ENCODE data around the gene CALML6.

Gene CALML6

GRCh38 chr1:1946540-1946939 is 31.5 kb downstream of the CALML6 start:
- DNase-seq = no peak

- no peak for DNase-seq
These were observed 32.4 kb downstream of the CALML6 start for GRCh38 chr1:1947493-1947892.

DNA sequence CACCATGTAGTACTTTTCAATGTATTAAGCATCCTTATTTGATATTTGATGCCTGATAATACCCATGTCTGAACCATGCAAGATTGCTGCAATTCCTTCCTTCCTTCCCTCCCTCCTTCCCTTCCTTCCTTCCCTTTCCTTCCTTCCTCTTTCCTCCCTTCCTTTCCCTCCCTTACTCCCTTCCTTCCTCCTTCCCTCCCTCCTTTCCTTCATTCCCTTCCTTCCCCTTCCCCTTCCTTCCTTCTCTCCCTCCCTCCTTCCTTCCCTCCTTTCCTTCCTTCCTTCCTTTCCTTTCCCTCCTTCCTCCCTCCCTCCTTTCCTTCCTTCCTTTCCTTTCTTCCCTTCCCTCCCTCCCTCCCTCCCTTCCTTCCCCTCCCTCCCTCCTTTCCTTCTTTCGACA is 33.7 kb downstream of the CALML6 start:
- no peak for DNase-seq

GRCh38 chr1:1950940-1951339 is 35.9 kb downstream of the CALML6 start:
- DNase-seq = no peak

DNA sequence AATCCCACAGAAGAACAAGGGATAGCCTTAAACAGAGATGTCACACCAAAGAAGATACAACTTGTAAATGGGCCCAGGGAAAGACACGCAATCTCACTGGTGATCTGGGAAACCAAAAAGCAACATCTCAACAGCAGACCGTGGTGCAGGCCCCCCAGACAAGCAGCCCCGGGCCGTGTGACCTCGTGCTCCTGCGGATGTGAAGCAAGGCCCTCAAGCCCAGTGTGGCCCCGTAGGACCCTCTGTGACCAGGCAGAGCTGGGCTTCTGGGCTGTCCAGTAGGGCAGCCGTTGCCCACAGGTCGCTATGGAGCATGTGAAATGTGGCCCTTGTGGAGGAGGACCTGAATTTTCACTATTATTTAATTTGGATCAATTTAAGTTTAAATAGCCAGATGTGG is 39.0 kb downstream of the CALML6 start:
- DNase-seq = no peak

GRCh38 chr1:1954831-1955441 is 39.9 kb downstream of the CALML6 start:
- DNase-seq = no peak

DNA sequence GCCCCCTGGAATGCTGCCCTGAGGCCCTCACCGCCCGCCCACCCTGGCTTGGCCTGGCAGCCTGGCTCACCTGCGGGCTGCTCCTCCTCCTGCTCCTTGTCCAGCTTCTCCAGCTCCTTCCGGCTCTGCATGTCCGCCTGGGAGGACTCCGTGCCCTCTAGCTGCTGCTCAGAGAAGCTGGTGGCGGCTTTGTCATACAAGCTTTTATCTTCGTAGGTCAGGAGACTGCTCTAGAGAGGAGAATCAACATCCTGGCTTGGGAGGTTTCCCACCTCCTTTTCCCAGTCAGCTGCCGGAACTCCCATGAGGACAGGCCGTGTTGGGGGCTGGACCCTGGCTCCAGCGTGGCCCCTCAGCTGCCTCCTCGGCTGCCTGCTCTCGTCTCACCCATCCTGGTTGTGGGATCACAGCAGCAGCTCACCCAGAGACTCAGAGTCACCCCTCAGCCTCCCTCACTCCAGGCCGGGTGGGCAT is 40.6 kb downstream of the CALML6 start:
- DNase-seq = no peak

- DNase-seq = no peak
These were observed 41.0 kb downstream of the CALML6 start for GRCh38 chr1:1956101-1956500.

DNA sequence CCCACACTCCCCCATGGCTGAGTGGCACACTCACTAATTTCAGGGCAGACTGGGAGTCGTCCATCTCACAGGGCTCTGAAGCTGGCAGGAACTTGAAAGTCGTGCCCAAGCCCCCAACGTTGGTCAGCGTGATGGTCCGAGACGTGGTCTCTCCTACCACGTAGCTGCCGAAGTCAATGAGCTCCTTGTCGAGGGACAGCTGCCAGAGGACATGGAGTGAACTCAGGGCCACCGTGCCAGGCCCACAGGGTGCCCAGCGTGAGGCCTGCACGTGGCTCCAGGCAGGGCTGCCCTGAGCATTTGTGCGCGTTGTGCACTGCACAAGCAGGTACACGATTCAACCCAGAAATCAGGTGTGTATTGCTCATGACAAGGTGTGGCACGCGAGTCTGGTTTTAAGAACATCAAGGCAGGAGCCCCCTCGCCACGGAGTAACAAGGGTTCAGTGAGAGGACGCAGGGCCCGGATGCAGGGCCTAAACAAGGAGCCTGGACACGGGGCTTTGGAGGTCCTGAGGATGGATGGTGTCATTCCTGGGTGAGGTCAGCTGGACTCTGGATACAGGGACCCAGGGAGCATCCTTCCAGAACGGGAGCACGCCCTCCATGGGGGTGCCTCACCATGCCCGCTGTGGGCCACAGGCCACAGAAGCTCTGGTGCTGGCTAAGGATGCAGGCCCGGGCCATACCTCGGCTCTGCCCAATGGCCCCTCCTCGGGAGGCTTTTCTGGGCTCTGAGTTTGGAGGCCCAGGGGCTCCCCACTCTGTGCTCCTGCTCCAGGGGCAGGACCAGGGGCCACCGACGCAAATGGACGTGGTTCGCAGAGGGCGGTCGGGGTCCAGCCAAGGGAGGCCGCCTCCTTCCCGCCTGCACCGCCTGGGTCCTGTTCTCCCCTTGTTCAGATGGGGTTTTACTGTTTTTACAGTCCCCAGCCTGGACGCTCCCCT is 41.8 kb downstream of the CALML6 start:
- DNase-seq = no peak

DNA sequence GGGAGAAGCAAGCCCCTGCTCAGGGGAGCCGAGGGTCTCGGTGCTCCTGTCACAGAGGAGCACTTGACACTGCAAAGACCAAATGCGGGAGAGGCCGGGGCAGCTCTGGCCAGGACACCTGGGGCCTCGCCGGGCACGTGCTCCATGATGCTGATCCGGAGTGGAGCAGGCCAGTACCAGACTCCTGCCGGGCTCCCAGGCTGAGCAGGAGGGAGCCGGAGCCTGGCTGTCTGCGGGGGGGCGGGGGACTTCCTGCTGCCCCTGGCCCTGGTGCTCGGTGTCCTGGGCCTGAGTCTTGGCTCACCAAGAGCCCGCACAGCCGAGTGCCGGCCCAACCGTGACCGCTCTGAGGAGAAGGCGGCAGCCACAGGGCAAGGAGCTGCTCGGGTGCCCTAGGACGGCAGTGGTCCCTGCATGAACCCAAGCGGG is 42.5 kb downstream of the CALML6 start:
- no peak for DNase-seq

DNA sequence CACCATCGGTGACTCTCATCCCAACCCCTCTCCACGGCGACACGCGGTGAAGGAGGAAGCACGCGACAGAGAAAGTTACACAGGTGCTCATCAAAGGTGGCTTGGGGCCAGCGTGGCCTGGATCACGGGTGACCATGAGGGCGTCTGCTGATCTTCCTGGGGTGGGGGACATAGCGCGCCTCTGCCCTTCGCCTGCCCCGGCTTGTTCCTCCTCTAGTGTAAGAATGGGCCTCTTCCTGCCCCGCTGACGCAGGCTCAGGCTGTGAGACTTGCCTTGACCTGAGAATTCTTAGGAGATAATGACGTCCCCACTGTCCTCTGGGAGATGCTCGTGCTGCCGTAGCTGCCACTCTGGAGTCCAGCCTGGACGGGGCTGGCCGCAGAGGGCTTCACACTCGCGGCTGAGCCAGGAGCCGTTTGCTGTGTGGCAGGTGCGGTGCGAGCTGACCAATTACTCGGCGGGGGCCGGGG is 43.0 kb downstream of the CALML6 start:
- DNase-seq = no peak

- DNase-seq = no peak
These were observed 44.4 kb downstream of the CALML6 start for GRCh38 chr1:1959459-1959839.

DNA sequence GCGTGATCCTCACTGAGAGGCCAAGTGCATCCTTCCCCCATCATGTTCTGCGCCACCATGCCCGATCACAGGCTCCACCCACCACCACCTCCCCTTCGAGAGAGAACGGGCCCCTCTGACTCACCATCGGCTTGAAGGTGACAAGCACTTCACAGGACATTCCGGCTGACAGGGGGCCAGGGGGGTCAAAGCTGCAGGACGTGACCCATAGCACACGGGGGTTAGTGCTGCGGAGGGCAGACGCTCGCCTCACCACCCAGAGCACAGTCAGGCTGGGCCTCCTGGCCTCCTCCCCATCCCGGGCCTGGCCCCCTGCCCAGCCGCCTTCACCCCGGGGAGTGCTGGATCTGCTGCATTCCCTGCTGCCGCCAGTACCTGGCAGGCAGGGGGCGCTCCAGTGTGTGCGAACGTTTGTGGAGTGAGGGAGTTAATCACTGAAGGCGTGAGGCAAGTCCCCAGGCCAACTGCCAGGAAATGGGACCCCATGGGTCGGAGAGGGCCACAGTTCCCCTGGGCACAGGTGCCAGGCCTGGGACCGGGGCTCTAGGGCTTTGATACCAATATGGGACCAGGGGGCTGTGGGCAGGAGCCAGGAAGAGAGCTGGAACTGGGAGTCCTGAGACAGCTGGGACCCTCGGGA is 44.9 kb downstream of the CALML6 start:
- peak; percentile 73 for DNase-seq

- DNase-seq = no peak
These were observed 45.6 kb downstream of the CALML6 start for GRCh38 chr1:1960480-1961196.

GRCh38 chr1:1962752-1963151 is 47.7 kb downstream of the CALML6 start:
- no peak for DNase-seq

DNA sequence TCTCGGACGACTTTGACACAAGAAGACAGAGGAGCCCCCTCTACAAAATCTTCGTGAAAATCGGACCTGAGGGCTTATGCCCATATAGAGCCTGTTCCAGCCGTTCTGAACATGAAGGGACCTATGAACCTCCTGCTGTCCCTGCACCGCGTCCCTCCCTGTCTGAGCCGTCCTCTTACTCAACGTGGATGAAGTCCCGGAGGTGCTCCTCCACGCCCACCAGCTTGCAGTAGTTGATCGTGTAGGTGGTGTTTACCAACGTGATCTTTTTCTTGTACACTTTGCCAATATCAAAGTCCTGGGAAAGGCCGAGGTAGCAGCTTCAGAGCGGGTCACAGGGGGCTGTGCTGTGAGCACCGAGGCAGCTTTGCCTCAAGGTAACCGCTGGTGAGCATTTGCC is 48.5 kb downstream of the CALML6 start:
- DNase-seq = no peak

DNA sequence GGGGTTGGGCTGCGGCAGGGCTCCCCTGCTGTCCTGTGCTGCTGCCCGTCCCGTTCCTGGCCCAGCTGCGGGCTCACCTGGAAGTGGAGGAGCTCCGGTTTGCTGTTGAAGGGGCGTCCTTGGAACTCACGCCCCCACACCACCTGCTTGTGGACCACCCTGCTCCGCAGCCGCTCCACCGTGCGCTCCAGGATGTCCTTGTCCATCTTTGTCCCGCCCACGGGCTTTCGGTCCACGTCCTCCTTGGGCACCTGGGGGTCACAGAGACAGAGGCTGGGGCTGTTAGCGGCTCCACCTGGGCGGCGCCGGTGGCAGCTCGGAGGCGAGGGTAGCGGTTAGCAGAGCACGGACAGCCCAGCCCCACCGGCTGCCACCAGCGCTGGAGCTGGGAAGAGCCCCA is 49.8 kb downstream of the CALML6 start:
- no peak for DNase-seq

DNA sequence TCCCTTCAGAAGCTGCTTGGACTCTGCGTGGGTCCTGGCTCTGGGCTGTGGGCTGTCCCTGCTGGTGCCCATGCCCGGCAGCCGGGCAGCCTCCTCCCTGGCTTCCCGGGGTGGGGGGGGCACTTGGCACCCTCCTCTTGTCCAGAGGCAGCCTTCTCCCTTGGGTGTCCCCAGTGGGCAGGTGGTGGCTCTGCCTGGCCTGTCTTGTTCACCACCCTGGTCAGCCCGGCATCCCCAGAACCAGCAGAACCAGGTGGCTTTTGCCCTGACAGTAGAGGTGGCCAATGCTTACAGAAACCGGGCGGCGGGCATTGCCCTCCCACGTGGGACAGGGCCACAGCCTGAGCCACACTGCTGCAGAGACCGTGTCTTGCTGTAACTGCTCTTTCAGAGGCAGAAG is 50.5 kb downstream of the CALML6 start:
- DNase-seq = no peak

DNA sequence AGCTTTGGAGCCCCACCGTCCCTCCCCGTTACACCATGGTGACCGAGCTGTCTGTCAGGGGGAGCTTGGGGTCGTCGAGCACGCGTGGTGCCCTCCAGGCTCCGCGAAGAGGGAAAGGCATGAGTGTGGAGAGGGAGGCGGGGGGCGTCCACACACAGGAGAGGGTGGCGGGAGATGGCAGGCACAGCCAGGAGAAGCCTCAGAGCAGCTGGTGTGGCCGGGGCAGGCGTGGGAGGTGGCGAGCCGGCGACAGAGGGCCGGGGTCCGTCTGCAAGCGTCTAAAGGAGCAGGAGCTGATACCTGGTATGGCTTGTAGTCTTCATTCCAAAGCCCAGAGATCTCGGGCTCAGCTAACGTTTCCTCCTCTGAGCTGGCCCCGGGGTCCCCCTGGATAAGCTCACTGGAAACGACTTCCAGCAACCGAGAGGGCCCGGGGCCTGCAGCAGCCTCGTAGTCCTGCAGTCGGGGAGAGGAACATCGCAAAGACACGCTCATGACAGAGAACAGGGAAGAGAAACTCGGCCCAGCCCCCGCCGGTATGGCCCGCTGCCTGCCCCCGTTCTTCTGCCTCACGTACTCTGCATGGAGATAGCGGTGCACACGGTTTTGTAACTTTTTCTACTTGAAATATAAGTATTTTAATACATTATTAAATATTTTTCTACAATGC is 51.1 kb downstream of the CALML6 start:
- DNase-seq = no peak

Measured in activated CD4-positive, alpha-beta T cell treated with anti-CD3 and anti-CD28 coated beads, Interleukin-10, Interleukin-2, amounts not matched to agents 100 ng/mL and 50 ng/mL, durations not matched to agents 16 hours and 8 hours (primary cell).